Right ventricle myocardium superior (tissue), 1 donor: Measurements from ENCODE around the gene AMBRA1. TPM values are rescaled to one million over a fixed set of nuclear protein-coding genes. Genes with fewer than 3 reads are reported as not detected.
A peak's percentile ranks its signal among the peaks of the same experiment; 100 is the strongest.
"Not testable (repeated sequence)": the region's sequence is repeated elsewhere in the genome, so short reads cannot be mapped to it uniquely, and the experiment has no call there.

Experiments used
- ATAC-seq: fragments of 200-7000 bp; cut with Tn5 transposase; one replicate; pipeline ENCODE4 v1.9.1; 2020; ENCODE audit warnings: mild to moderate bottlenecking; ENCODE audit not compliant: poor library complexity
- DNase-seq: peaks from one replicate; pipeline ENCODE4 v3.0.0-alpha.2; 2020
- intact Hi-C: fragments of 100-400 bp; cut with DNase I; formaldehyde crosslinking; loops from one replicate; pipeline ENCODE4 v1.11.2; 2022
- total RNA-seq: library from RNA; stranded (reverse); fragmentation: NEBNext Ultra II Directional; extraction: Animal tissue kit (Norgen Biotek cat#: 25700); gene quantifications from one replicate; pipeline ENCODE4 v1.2.1, GENCODE V29; 2021
- donor health status: DM: no; HTN: yes; CAD: no; lungs with severe emphysema.

Gene AMBRA1
- total RNA-seq, 1 donor from 2014 or later, result 12.3 TPM

DNA sequence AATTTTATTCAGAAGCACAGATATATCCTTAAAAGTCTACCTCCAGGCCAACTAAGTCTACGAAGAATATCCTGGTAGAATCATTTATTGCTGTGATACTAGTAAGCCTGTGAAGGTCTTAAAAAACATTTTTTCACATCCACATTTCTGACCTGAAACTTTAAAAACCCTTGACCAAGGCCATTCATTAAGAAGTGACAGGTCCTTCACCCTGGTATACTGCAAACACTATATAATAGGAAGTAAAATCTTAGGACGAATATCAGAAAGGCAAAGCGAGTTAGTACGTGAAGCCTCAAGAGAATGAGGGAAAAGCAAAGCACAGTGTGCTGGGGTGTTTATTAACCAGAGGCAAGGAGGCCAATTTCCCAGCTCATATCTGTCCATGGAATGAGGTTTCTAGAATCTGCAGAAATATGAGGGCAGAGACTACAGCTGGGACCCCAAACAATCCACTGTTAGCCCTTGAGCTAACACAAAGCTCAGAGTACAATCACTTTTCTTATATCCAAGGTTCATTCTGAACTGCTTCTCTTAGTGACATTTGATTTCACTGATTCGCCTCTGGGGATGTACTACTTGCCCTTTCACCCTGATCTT is 71.0 kb downstream of the AMBRA1 start:
- ATAC-seq, result no peak
- intact Hi-C loops, result no loop called here
- DNase-seq, result no peak

DNA sequence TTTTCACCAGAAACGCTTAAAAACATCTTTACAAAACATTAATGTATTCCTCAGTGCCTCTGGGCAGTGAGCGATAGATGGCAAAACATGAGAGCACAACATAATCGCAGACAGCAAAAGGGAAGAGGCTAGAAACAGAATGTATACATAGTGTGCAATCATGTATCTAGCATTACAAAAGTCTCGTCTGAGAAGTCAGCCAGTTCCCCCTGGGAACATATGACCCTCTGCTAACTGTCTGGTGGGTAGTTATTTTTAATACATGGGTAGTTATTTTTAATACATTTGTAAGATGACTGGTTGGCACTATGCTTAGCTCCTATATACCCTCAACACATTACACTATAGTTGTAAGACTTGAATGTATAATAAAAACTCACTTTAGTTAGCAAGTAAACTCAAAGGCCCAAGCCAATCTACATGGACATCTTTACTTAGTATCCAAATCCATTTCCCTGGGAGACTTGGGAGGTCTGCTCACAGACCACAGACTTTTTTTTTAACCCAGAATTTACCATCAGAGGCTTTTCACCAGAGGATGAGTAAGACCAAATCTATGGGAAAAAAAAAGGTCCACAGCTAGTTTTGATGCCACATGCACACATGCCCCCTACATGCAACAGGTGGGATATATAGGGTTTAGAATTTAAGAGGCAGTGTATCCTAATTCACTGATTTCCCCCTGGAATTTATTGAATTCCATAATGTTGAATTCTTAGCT is 71.7 kb downstream of the AMBRA1 start:
- intact Hi-C loops, result no loop called here
- ATAC-seq, result peak; percentile 44

DNA sequence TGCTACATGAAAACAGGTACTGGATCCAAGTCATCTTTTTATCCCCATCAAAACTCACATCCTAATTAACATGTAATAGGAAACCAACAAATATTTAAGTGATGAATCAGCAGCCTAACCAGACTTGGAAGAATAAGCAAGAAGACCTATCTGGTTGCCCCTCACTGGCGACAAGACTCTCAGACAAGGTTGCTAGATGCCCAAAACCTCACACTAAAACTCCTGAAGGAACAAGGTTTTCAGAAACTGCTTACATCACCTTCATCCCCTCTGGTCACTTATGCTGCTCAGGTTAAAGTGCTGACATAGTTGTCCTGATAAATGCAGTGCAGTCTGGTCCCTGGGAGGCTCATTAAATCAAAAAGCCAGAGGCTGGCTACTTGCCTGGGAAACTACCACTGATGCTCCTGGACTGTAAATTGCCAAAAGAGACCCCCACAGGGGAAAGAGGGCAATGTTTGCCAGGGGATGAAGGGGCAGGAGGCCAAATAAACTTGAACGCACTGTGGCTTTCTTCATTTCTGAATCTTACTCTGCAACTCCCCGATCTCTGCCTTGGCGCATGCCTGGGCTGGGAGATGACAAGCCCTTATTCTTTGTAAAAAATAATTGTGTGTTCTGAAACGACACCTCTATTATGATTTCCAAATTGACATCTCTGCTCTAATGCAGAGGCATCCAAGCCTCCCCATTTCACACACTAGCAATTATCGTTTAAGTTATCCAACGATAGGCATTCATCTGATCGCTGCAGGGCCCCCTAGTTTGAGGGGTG is 72.7 kb downstream of the AMBRA1 start:
- intact Hi-C loops, result no loop called here
- no peak for ATAC-seq
- DNase-seq, result no peak

More for the DNA sequence above, 71.7 kb downstream of the AMBRA1 start:
- DNase-seq, result no peak

DNA sequence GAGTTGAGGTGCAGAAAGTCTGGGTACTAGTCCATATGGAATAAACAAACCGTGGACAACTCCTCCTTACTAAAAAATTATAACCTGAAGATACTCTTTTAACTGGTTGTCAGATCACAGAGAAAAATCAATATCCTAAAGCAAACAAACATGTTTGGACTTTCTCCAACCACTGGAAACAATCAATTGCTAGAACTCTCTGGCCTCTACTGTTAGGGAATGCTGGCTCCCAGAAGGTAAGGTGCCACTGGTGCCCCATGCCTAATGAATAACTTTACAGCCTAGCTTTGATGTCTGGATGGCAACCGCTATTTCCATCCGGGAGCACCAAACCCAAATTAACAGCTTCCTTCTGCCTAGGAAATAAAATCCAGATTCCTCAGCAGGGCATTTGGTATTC is 74.5 kb downstream of the AMBRA1 start:
- ATAC-seq (no peak), DNase-seq (no peak)
- intact Hi-C loops, result no loop called here

DNA sequence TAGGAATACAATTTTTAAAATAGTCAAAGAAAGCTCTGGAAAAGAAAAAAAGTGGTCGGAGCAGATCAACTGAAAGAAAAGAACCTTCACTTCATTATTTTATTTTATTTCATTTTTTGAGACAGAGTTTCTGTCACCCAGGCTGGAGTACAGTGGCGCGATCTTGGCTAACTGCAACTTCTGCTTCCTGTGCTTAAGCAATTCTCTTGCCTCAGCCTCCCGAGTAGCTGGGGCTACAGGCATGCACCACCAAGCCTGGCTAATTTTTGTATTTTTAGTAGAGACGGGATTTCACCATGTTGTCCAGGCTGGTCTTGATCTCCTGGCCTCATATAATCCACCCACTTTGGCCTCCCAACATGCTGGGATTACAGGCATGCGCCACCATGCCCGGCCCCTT is 74.9 kb downstream of the AMBRA1 start:
- ATAC-seq, intact Hi-C loops, DNase-seq: not testable (repeated sequence)

DNA sequence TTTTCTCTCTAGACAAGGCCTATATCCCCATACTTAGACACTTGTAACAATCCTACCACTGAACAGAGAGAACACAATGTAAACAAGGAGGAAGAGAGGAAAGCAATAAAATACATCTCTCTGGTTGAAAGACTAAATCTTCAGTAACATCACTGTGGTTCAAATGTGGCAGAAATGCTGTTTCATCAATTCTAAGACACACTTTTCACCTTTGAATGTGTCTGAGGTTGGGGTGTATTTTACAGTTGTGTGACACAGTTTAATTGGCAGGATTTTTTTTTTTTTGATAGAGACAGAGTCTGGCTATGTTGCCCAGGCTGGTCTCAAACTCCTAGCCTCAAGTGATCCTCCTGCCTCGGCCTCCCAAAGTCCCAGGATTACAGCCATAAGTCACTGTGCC is 79.5 kb downstream of the AMBRA1 start:
- no peak for ATAC-seq
- intact Hi-C loops, result no loop called here
- DNase-seq, result no peak

DNA sequence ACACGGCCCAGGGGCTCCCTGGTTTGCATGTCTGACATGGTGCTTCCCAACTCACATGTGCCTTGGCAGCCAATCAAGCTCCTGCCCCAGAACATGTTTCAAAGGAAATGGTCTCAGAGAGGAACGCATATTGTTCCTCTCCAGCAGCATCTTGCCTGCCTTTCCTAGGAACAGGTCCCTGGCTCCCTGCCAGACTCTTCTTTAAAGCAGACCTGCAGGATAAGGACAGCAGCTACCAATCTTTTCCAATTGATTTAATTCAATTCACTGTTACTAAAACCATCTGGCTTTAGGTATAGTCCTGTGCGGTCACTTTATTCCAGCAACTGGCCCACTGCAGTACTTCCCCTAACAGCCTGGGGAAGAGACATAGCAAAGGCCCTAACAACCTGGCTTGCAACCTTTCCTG is 79.9 kb downstream of the AMBRA1 start:
- intact Hi-C loops, result no loop called here
- peak; percentile 50 for DNase-seq
- peak; percentile 56 for ATAC-seq

DNA sequence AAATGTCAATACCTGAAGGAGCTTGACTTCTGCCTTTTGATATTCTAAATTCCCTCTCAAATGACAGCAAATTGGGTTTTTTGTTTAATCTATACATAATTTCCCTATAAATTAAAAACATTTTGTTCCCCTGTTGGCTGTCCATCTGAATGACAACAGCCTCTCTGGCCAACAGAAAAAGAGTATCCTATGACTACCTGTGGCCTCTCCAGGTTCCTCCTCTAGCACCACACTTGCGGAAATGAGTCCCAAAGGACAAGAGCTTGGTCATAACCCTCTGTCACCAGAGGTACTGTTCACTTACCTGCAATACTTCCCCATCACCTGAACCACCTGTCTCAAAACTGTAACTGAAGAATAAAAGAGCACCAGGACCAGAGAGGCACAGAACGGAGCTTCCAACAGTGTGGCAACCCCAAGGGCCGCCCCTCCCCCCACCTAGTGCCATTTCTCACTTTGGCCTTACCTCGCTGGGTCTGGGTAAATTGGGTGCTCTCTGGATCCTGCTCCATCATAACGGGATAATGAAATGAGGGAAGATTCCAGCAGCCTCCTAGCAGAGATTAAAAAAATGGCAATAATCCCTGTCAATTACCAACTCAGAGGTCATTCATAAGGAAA is 81.5 kb downstream of the AMBRA1 start:
- ATAC-seq (no peak), DNase-seq (no peak)
- intact Hi-C loops, result no loop called here

DNA sequence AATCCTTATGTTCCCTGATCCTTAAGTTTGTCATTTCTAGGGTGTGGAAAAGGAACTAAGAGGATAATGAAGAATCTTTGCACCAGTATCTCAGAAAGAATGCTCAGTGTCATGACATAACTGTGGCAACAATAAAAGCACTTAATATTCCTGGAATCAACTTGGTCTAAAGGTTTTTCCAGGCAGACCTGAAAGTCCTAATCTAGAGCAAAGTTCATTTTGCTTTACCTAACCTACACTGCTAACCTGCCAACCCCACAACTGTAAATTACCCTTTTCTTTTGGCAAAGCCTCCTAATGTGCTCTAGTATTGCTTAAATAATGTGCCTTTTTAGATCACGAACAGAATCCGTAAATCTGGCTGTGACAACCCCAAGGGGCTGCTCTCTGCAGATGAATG is 82.5 kb downstream of the AMBRA1 start:
- ATAC-seq (no peak), DNase-seq (no peak)
- intact Hi-C loops, result no loop called here

DNA sequence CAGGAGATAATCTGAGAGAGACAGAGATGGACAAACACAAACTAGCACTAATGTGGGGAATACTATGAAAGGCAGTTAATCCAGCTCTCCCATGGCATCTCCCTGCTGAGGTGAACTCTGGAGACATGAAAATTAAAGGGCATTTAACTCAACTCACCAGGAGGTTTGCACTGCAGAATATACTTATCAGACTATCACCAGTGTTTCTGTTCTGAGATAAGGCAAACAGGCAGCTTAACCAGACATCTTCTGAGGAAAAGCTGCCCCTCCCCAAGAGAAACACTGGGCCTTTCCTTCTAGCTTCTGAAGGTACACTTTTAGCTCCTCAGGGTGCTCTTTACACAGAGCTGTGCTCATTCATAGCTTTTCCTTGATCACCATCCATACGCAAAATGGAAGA is 85.5 kb downstream of the AMBRA1 start:
- ATAC-seq (no peak), DNase-seq (no peak)
- intact Hi-C loops, result no loop called here

DNA sequence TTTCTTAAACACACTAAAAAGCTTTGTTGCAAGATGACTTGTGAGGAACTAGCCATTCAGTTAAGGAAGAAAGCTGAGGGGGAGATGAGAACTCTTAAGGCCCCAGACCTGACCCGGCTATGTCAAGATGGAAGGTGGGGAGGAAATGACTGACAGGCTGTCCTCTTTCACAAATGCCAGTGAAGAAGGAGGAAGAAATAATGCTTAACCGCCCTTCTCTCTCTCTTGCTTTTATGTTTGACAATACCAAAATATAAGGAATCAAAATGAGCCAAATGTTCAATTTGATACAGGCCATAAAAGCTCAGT is 87.4 kb downstream of the AMBRA1 start:
- intact Hi-C loops, result no loop called here
- no peak for DNase-seq
- no peak for ATAC-seq

DNA sequence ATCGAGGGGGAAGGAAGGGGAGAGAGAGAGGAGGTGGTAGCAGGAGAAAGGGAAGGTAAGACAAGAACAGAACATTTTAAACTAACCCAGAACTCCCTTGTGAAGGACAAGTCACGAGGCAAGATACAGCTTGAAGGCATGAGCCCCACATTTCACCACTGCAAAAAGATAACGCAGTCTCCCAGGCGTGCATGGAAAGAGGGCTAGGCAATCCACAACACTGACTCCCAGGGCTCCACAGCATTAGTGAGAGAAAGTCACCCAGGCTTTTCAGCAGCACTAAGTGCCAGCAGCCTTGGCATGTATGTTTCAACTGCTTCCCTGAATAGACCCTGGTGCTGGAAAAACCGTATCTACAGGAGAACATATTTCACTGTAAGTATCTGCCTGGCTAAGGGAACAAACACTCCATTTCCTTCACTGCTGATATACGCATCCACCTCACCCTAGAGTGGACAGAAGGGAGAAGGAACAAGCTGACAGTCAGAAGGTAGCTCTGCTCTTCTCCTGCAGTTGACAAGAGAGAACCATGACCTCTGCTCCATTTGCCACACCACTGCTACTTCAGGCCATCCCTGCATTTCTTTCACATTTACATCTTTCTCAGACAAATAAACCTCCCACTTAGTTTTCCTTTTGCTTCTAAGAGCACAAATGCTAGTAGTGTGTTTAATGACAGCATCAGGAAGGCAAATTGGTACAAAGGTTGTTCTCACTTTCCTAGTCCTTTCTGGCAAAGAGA is 87.9 kb downstream of the AMBRA1 start:
- intact Hi-C loops, result no loop called here
- ATAC-seq, result peak; percentile 91
- DNase-seq, result peak; percentile 40

DNA sequence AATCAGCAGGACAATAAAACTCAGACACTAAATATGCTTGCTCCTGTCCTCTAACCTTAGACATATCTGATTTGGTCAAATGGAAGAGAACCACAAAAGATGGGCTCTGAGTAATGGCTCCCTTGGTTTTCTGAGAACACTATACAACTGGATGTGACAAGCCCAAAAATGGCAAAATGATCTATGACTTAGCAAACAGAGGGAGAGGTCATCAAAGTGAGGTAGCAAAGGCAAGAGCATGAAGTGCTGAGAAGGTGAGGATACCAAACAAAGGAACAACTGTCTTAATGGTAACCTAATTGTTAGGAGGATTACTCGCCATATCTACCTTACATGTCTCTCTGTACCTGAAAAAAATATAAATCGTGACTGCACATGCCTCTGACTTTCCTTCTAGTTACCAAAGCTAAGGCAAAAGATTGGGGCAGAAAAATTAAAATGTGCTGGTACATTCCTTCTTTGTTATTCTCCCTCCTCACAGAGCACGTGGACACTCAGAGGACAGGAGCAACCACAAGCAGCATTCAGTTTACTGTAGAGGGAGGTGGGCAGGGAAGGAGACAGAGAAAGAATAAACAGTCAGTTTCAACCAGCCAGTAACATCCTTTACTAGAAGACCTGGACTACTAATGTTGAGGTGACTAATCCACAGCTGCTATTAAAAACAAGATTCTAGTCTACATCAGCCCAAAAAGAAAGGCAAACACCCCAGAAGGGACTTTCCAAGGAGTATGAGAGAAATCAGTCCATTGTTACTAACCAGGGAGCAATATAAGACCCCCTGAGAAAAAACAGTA is 88.8 kb downstream of the AMBRA1 start:
- DNase-seq (no peak), ATAC-seq (no peak)
- intact Hi-C loops, result no loop called here

DNA sequence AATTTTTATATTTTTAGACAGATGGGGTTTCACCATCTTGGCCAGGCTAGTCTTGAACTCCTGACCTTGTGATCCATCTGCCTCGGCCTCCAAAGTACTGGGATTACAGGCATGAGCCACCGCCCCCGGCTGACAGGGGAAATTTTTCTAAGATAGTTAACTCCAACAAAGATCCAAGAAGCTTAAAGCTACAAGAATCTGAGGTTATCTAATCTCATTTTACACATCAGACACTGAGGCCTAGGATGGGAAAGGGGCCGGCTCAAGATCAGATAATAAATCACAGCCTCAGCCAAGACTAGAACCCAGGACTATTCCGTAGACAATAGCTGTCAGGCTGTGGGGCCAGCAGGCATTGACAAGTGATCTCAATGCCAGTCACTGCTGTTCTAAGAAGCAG is 94.0 kb downstream of the AMBRA1 start:
- DNase-seq (no peak), ATAC-seq (no peak)
- intact Hi-C loops, result no loop called here

DNA sequence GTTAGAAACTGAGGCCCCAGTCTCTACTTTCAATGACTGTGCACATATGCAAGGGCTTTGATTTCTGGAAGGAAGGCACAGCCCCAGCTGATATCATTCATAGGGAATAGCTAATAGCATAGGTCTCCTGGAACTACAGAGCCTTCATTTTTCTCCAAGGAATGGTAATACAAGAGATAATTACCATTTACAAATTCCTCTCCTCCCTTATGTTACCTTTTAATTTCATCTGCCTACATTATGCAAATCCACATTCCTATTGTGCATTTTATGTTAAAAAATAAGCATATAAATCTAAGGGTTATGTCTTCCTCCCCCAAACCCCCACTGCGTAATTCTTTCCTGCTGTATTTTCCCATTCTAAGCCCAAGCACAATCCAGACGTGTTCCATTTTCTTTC is 94.9 kb downstream of the AMBRA1 start:
- intact Hi-C loops, result no loop called here

DNA sequence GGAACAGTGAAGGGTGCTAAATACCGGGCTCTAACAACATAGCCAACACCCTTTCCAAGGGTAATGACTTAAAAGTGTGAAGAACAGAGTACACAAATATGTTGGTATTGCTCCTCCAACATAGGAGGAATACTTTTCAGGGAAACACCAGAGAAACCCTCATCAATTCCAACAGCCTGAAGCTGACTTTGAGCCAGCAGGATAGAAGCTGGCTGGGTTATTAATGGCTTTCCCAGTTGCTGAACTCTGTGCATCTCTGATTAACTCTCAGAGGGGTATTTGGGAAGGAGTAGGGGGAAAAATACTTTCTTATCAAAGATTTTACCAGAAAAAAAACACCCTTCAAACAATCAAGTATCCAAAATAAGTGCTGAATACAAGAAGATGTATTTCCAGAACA is 95.6 kb downstream of the AMBRA1 start:
- no peak for DNase-seq
- intact Hi-C loops, result no loop called here
- ATAC-seq, result no peak

More for the DNA sequence above, 94.9 kb downstream of the AMBRA1 start:
- no peak for DNase-seq
- ATAC-seq, result no peak

DNA sequence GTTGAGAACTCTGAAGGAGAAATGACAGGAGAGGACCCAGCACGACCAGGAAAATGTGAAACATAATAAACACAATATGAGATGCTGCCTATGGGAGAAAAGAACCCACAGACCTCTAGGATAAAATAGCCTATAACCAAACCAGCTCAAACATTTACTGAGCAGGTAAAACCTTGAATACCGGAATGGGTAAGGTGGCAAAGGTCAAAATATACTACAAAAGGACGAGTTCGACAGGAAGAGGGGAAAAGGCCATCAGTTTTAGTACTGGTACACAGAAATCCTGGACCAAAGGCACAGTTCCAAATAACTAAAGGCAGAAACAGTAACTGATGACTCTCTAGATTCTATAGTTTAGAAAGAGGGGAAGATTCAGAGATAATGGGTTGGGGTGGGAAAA is 96.3 kb downstream of the AMBRA1 start:
- intact Hi-C loops, result no loop called here
- ATAC-seq (no peak), DNase-seq (no peak)

DNA sequence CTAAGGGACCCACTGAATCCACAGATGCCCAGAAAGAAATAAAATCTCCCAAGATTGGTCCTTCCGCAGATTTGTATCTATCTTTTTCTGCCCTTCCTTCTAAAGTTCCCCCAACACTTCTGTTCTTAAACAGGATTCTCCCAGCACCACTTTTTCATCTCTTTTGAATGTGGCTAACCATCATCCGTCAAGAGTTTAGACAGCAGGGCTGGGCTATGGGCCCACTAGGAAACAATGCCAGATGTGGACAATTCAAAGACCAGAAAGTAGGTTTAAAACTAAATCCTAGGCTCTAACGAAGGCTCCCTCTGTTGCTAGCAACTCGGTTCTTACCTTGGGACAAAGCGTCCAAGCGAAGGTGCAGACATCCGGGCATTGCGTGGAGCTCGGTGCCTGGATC is 100.0 kb downstream of the AMBRA1 start:
- intact Hi-C loops, result no loop called here
- ATAC-seq (no peak), DNase-seq (no peak)
